Upper lobe of left lung (tissue), 6 donors: Measurements from ENCODE around the gene CPVL. TPM values are rescaled to one million over a fixed set of nuclear protein-coding genes. Genes with fewer than 3 reads are reported as not detected.

ENCODE experiments used
- ATAC-seq, 2 donors: fragments of 200-7000 bp; cut with Tn5 transposase; one replicate each; pipeline ENCODE4 v1.9.1; 2022; ENCODE audit warnings: mild to moderate bottlenecking in 2 of 2, moderate library complexity in 2 of 2; ENCODE audit not compliant: low FRiP score in 2 of 2
- DNase-seq, 2 donors: peaks; one replicate each; pipeline ENCODE4 v3.0.0-alpha.2; 2019 to 2020
- H3K27ac ChIP-seq, 4 donors: fragments of 200-600 bp; sonication (generic); one replicate each; pipeline ENCODE4 v1.5.1; 2016 to 2019
- H3K27me3 ChIP-seq, 4 donors: fragments of 200-600 bp; sonication (generic); one replicate each; pipeline ENCODE4 v1.5.1; 2017 to 2019
- H3K36me3 ChIP-seq, 4 donors: fragments of 200-600 bp; sonication (generic); one replicate each; pipeline ENCODE4 v1.5.1; 2016 to 2019
- H3K4me1 ChIP-seq, 4 donors: fragments of 200-600 bp; sonication (generic); one replicate each; pipeline ENCODE4 v1.5.1; 2018 to 2019
- H3K4me3 ChIP-seq, 4 donors: fragments of 200-600 bp; sonication (generic); one replicate each; pipeline ENCODE4 v1.5.1; 2017 to 2019; ENCODE audit warnings: mild to moderate bottlenecking in 2 of 4, moderate library complexity in 1 of 4
- H3K9me3 ChIP-seq, 4 donors: fragments of 200-600 bp; sonication (generic); one replicate each; pipeline ENCODE4 v1.5.1; 2018 to 2019
- CTCF ChIP-seq, 6 experiments: fragments of 450-650 bp in 4 of 6; fragments of 200-600 bp in 2 of 6; sonication (generic) in 2 of 6; IDR thresholded peaks; one replicate each; pipeline ENCODE4 v1.5.1; 2016 to 2019; ENCODE audit warnings: antibody characterized with exemption in 6 of 6
- EP300 ChIP-seq, 4 donors: sonication (generic); formaldehyde crosslinking; IDR thresholded peaks; one replicate each; pipeline ENCODE4 v1.5.1; 2017; ENCODE audit warnings: antibody characterized with exemption in 4 of 4, control low read depth in 2 of 4
- POLR2A ChIP-seq, 4 donors: fragments of 450-650 bp; IDR thresholded peaks; one replicate each; pipeline ENCODE4 v1.5.1; 2016 to 2017; ENCODE audit warnings: antibody characterized with exemption in 4 of 4, mild to moderate bottlenecking in 2 of 4
- POLR2AphosphoS5 ChIP-seq, 2 donors: sonication (generic); formaldehyde crosslinking; IDR thresholded peaks; one replicate each; pipeline ENCODE4 v1.5.1; 2017; ENCODE audit warnings: antibody characterized with exemption in 2 of 2
- WGBS, 2 donors: methylation state at CpG; one replicate each; pipeline ENCODE4 v1.1.5; 2017 to 2018; 5-methylcytosine and 5-hydroxymethylcytosine counted together
- total RNA-seq, 6 donors: library from RNA; depleted of rRNA in 4 of 6; stranded (reverse); fragments of >200 nt in 4 of 6; gene quantifications; one replicate each; pipeline versions ENCODE4 v1.1.0 to v1.2.1, GENCODE V29; 2016 to 2021
- donor health status: DM: no; HTN: no; CAD: no; lungs with moderate emphysema.
- donor health status: DM: no; HTN: yes; CAD: no; lungs with severe emphysema.

Gene CPVL
- total RNA-seq, 6 donors from 2014 or later: 4.6 to 47.4 (median 23.2) TPM

GRCh38 chr7:29122081-29122480 is 24.3 kb downstream of the CPVL start:
- Histone ChIP-seq H3K4me3 (no peak overlapping the region), H3K27me3 (no peaks in the 10 kb centered on the region), H3K36me3 (no peaks in the 10 kb centered on the region), H3K9me3 (no peaks in the 10 kb centered on the region), H3K27ac (no peak overlapping the region), H3K4me1 (no peaks in the 10 kb centered on the region)
- ATAC-seq (no peak), DNase-seq (no peak)
- no peak for TF ChIP-seq EP300 (IDR thresholded peaks at IDR 0.05)
- TF ChIP-seq CTCF (IDR thresholded peaks at IDR 0.05): no peak
- TF ChIP-seq POLR2A (IDR thresholded peaks at IDR 0.05): no peak
- no peak for TF ChIP-seq POLR2AphosphoS5 (IDR thresholded peaks at IDR 0.05)
- 64 to 68% methylated on average over 5 of the region's 5 CpGs for WGBS, 2 donors

DNA sequence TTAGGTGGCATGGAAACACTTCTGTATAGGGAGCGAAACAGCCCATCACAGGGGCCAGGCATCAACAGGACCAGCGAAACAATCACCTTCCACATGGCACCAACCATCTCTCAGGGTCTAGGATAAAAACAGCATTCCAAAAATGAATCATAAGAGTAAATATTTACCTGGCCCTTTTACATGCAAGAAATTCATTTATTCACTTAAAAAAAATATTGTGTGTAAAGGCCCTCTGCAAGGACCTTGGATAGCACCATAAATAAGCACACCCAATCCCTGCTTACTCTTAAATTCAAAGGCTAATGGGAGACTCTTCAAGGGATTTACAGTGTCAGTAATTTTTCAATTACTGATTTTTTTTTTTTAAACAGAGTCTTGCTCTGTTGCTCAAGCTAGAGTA is 25.4 kb downstream of the CPVL start:
- no peak overlapping the region for H3K4me3 ChIP-seq
- H3K27me3 ChIP-seq: no peaks in the 10 kb centered on the region
- WGBS, 2 donors: 75 to 98% methylated on average over 2 of the region's 2 CpGs
- peaks cover 0 to 6% (median 5%) of the 10 kb centered on the region in 4 donors for H3K4me1 ChIP-seq
- TF ChIP-seq POLR2AphosphoS5 (IDR thresholded peaks at IDR 0.05) (no peak), CTCF (IDR thresholded peaks at IDR 0.05) (no peak), EP300 (IDR thresholded peaks at IDR 0.05) (no peak), POLR2A (IDR thresholded peaks at IDR 0.05) (no peak)
- no peak overlapping the region for H3K27ac ChIP-seq
- no peaks in the 10 kb centered on the region for H3K36me3 ChIP-seq
- DNase-seq (no peak), ATAC-seq (no peak)
- no peaks in the 10 kb centered on the region for H3K9me3 ChIP-seq

- Histone ChIP-seq H3K36me3 (no peaks in the 10 kb centered on the region), H3K27ac (no peak overlapping the region), H3K4me3 (no peak overlapping the region), H3K9me3 (no peaks in the 10 kb centered on the region), H3K27me3 (no peaks in the 10 kb centered on the region), H3K4me1 (peaks cover 5 to 10% (median 8%) of the 10 kb centered on the region in 4 donors)
- ATAC-seq (no peak), DNase-seq (no peak)
- 78 to 81% methylated on average over 3 of the region's 3 CpGs for WGBS, 2 donors
- TF ChIP-seq EP300 (IDR thresholded peaks at IDR 0.05): no peak
- TF ChIP-seq CTCF (IDR thresholded peaks at IDR 0.05): no peak
- no peak for TF ChIP-seq POLR2AphosphoS5 (IDR thresholded peaks at IDR 0.05)
- TF ChIP-seq POLR2A (IDR thresholded peaks at IDR 0.05): no peak
These were observed 26.8 kb downstream of the CPVL start for GRCh38 chr7:29119538-29119937.

GRCh38 chr7:29116361-29117200 is 29.8 kb downstream of the CPVL start:
- 53 to 55% methylated on average over 5 of the region's 5 CpGs for WGBS, 2 donors
- H3K9me3 ChIP-seq: no peaks in the 10 kb centered on the region
- no peaks in the 10 kb centered on the region for H3K36me3 ChIP-seq
- no peak overlapping the region for H3K27ac ChIP-seq
- H3K27me3 ChIP-seq: no peaks in the 10 kb centered on the region
- peaks cover 6 to 10% (median 8%) of the 10 kb centered on the region in 4 donors for H3K4me1 ChIP-seq
- DNase-seq (no peak), ATAC-seq (no peak)
- TF ChIP-seq POLR2AphosphoS5 (IDR thresholded peaks at IDR 0.05): no peak
- TF ChIP-seq EP300 (IDR thresholded peaks at IDR 0.05): no peak
- TF ChIP-seq POLR2A (IDR thresholded peaks at IDR 0.05): no peak
- no peak for TF ChIP-seq CTCF (IDR thresholded peaks at IDR 0.05)
- no peak overlapping the region for H3K4me3 ChIP-seq

DNA sequence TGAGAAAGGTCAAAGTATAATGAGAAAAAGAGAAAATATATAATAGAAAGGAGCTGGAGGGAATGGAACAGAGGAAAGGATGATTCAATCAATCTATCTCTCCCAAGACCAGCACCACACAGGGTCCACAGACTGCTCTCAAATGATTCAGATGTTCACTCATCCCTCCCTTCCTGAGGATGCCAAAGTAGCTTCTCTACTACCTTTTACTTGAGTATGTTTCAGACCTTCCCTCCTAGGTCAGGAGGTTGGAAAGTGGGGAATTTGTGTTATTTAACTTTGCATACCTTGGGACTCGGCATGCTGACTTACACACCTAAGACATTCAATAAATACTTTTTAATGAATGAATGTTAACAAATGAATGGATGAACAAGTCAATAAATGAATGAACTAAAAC is 30.6 kb downstream of the CPVL start:
- ATAC-seq (no peak), DNase-seq (no peak)
- H3K4me1 ChIP-seq: peaks cover 6 to 10% (median 8%) of the 10 kb centered on the region in 4 donors
- H3K36me3 ChIP-seq: no peaks in the 10 kb centered on the region
- no peak overlapping the region for H3K4me3 ChIP-seq
- TF ChIP-seq EP300 (IDR thresholded peaks at IDR 0.05): no peak
- TF ChIP-seq CTCF (IDR thresholded peaks at IDR 0.05): no peak
- no peak for TF ChIP-seq POLR2A (IDR thresholded peaks at IDR 0.05)
- no peak for TF ChIP-seq POLR2AphosphoS5 (IDR thresholded peaks at IDR 0.05)
- H3K9me3 ChIP-seq: no peaks in the 10 kb centered on the region
- H3K27ac ChIP-seq: no peak overlapping the region
- no peaks in the 10 kb centered on the region for H3K27me3 ChIP-seq
- 83 to 85% methylated on average over 1 of the region's 1 CpG for WGBS, 2 donors
